ENCODE measurements around the gene TPM2.

Gene TPM2

GRCh38 chr9:35728041-35728971 lies 38.6 kb upstream of the TPM2 start:
- Histone ChIP-seq H3K9me3 (ENCODE audit: low read length) (no peaks in the 10 kb centered on the region), H3K36me3 (ENCODE audit: insufficient read depth, low read length) (peaks cover 27% of the 10 kb centered on the region), H3K27me3 (ENCODE audit: insufficient read depth, low read length) (no peaks in the 10 kb centered on the region), H2AFZ (ENCODE audit: low read depth, low read length) (no peak overlapping the region), H3K4me3 (ENCODE audit: low read length) (peak overlapping the region; percentile 4), H3K4me1 (ENCODE audit: insufficient read depth, low read length) (peaks cover 47% of the 10 kb centered on the region)

- Histone ChIP-seq H3K4me3 (ENCODE audit: low read length) (no peak overlapping the region), H3K4me1 (ENCODE audit: insufficient read depth, low read length) (peaks cover 42% of the 10 kb centered on the region)
Observed at GRCh38 chr9:35727676-35728040, 37.9 kb upstream of the TPM2 start.

GRCh38 chr9:35726931-35727330 lies 37.2 kb upstream of the TPM2 start:
- Histone ChIP-seq H3K4me1 (ENCODE audit: insufficient read depth, low read length) (peaks cover 42% of the 10 kb centered on the region), H3K27me3 (ENCODE audit: insufficient read depth, low read length) (no peaks in the 10 kb centered on the region), H3K36me3 (ENCODE audit: insufficient read depth, low read length) (peaks cover 37% of the 10 kb centered on the region), H3K9me3 (ENCODE audit: low read length) (no peaks in the 10 kb centered on the region), H3K4me3 (ENCODE audit: low read length) (no peak overlapping the region), H2AFZ (ENCODE audit: low read depth, low read length) (no peak overlapping the region)

More at GRCh38 chr9:35727676-35728040, 37.9 kb upstream of the TPM2 start:
- Histone ChIP-seq H3K27me3 (ENCODE audit: insufficient read depth, low read length) (no peaks in the 10 kb centered on the region), H3K36me3 (ENCODE audit: insufficient read depth, low read length) (peaks cover 29% of the 10 kb centered on the region), H3K9me3 (ENCODE audit: low read length) (no peaks in the 10 kb centered on the region), H2AFZ (ENCODE audit: low read depth, low read length) (no peak overlapping the region)

- peaks cover 51% of the 10 kb centered on the region for H3K36me3 ChIP-seq (ENCODE audit: insufficient read depth, low read length)
- peaks cover 31% of the 10 kb centered on the region for H3K4me1 ChIP-seq (ENCODE audit: insufficient read depth, low read length)
Observed at GRCh38 chr9:35725362-35725761, 35.6 kb upstream of the TPM2 start.

GRCh38 chr9:35723908-35724307 lies 34.2 kb upstream of the TPM2 start:
- no peaks in the 10 kb centered on the region for H3K27me3 ChIP-seq (ENCODE audit: insufficient read depth, low read length)
- no peak overlapping the region for H2AFZ ChIP-seq (ENCODE audit: low read depth, low read length)
- peaks cover 65% of the 10 kb centered on the region for H3K36me3 ChIP-seq (ENCODE audit: insufficient read depth, low read length)
- peaks cover 17% of the 10 kb centered on the region for H3K4me1 ChIP-seq (ENCODE audit: insufficient read depth, low read length)
- no peaks in the 10 kb centered on the region for H3K9me3 ChIP-seq (ENCODE audit: low read length)
- H3K4me3 ChIP-seq (ENCODE audit: low read length), result no peak overlapping the region

More at GRCh38 chr9:35725362-35725761, 35.6 kb upstream of the TPM2 start:
- Histone ChIP-seq H3K4me3 (ENCODE audit: low read length) (no peak overlapping the region), H2AFZ (ENCODE audit: low read depth, low read length) (no peak overlapping the region), H3K9me3 (ENCODE audit: low read length) (no peaks in the 10 kb centered on the region), H3K27me3 (ENCODE audit: insufficient read depth, low read length) (no peaks in the 10 kb centered on the region)

GRCh38 chr9:35723426-35723825 lies 33.7 kb upstream of the TPM2 start:
- Histone ChIP-seq H3K36me3 (ENCODE audit: insufficient read depth, low read length) (peaks cover 70% of the 10 kb centered on the region), H3K27me3 (ENCODE audit: insufficient read depth, low read length) (no peaks in the 10 kb centered on the region), H2AFZ (ENCODE audit: low read depth, low read length) (no peak overlapping the region)

GRCh38 chr9:35719546-35719945 lies 29.8 kb upstream of the TPM2 start:
- no peaks in the 10 kb centered on the region for H3K4me1 ChIP-seq (ENCODE audit: insufficient read depth, low read length)
- H3K9me3 ChIP-seq (ENCODE audit: low read length), result no peaks in the 10 kb centered on the region
- no peak overlapping the region for H2AFZ ChIP-seq (ENCODE audit: low read depth, low read length)
- peaks cover 91% of the 10 kb centered on the region for H3K36me3 ChIP-seq (ENCODE audit: insufficient read depth, low read length)
- H3K27me3 ChIP-seq (ENCODE audit: insufficient read depth, low read length), result no peaks in the 10 kb centered on the region
- H3K4me3 ChIP-seq (ENCODE audit: low read length), result no peak overlapping the region

More at GRCh38 chr9:35723426-35723825, 33.7 kb upstream of the TPM2 start:
- H3K4me1 ChIP-seq (ENCODE audit: insufficient read depth, low read length), result peaks cover 12% of the 10 kb centered on the region
- no peaks in the 10 kb centered on the region for H3K9me3 ChIP-seq (ENCODE audit: low read length)
- H3K4me3 ChIP-seq (ENCODE audit: low read length), result no peak overlapping the region

- H3K27me3 ChIP-seq (ENCODE audit: insufficient read depth, low read length), result no peaks in the 10 kb centered on the region
- H3K36me3 ChIP-seq (ENCODE audit: insufficient read depth, low read length), result peaks cover 91% of the 10 kb centered on the region
- no peak overlapping the region for H3K4me3 ChIP-seq (ENCODE audit: low read length)
- no peaks in the 10 kb centered on the region for H3K9me3 ChIP-seq (ENCODE audit: low read length)
- H3K4me1 ChIP-seq (ENCODE audit: insufficient read depth, low read length), result no peaks in the 10 kb centered on the region
- no peak overlapping the region for H2AFZ ChIP-seq (ENCODE audit: low read depth, low read length)
Observed at GRCh38 chr9:35718721-35719511, 29.2 kb upstream of the TPM2 start.

GRCh38 chr9:35717132-35717870 lies 27.6 kb upstream of the TPM2 start:
- H3K4me1 ChIP-seq (ENCODE audit: insufficient read depth, low read length), result no peaks in the 10 kb centered on the region
- H3K4me3 ChIP-seq (ENCODE audit: low read length), result no peak overlapping the region
- no peaks in the 10 kb centered on the region for H3K27me3 ChIP-seq (ENCODE audit: insufficient read depth, low read length)
- no peak overlapping the region for H2AFZ ChIP-seq (ENCODE audit: low read depth, low read length)
- no peaks in the 10 kb centered on the region for H3K9me3 ChIP-seq (ENCODE audit: low read length)
- H3K36me3 ChIP-seq (ENCODE audit: insufficient read depth, low read length), result peaks cover 91% of the 10 kb centered on the region

- Histone ChIP-seq H3K4me1 (ENCODE audit: insufficient read depth, low read length) (no peaks in the 10 kb centered on the region), H3K36me3 (ENCODE audit: insufficient read depth, low read length) (peaks cover 91% of the 10 kb centered on the region), H3K4me3 (ENCODE audit: low read length) (no peak overlapping the region), H3K9me3 (ENCODE audit: low read length) (no peaks in the 10 kb centered on the region), H2AFZ (ENCODE audit: low read depth, low read length) (no peak overlapping the region), H3K27me3 (ENCODE audit: insufficient read depth, low read length) (no peaks in the 10 kb centered on the region)
Observed at GRCh38 chr9:35716230-35716629, 26.5 kb upstream of the TPM2 start.

- Histone ChIP-seq H3K36me3 (ENCODE audit: insufficient read depth, low read length) (peaks cover 89% of the 10 kb centered on the region), H2AFZ (ENCODE audit: low read depth, low read length) (no peak overlapping the region), H3K4me1 (ENCODE audit: insufficient read depth, low read length) (no peaks in the 10 kb centered on the region), H3K27me3 (ENCODE audit: insufficient read depth, low read length) (no peaks in the 10 kb centered on the region), H3K9me3 (ENCODE audit: low read length) (no peaks in the 10 kb centered on the region), H3K4me3 (ENCODE audit: low read length) (no peak overlapping the region)
Observed at GRCh38 chr9:35714579-35715252, 25.0 kb upstream of the TPM2 start.

- peaks cover 86% of the 10 kb centered on the region for H3K36me3 ChIP-seq (ENCODE audit: insufficient read depth, low read length)
- no peaks in the 10 kb centered on the region for H3K27me3 ChIP-seq (ENCODE audit: insufficient read depth, low read length)
- no peaks in the 10 kb centered on the region for H3K4me1 ChIP-seq (ENCODE audit: insufficient read depth, low read length)
- H3K4me3 ChIP-seq (ENCODE audit: low read length), result no peak overlapping the region
- H3K9me3 ChIP-seq (ENCODE audit: low read length), result no peaks in the 10 kb centered on the region
- no peak overlapping the region for H2AFZ ChIP-seq (ENCODE audit: low read depth, low read length)
Observed at GRCh38 chr9:35714123-35714522, 24.4 kb upstream of the TPM2 start.
